SKM-1 treated with dmso at 0.1 percent for 144 hours (cell line): ENCODE measurements around the gene AP1B1.

Experiments
- DNase-seq: peaks from one replicate; lab custom pipeline; 2025; ENCODE audit not compliant: unreplicated experiment; lab: John Stamatoyannopoulos, UW

Gene AP1B1

DNA sequence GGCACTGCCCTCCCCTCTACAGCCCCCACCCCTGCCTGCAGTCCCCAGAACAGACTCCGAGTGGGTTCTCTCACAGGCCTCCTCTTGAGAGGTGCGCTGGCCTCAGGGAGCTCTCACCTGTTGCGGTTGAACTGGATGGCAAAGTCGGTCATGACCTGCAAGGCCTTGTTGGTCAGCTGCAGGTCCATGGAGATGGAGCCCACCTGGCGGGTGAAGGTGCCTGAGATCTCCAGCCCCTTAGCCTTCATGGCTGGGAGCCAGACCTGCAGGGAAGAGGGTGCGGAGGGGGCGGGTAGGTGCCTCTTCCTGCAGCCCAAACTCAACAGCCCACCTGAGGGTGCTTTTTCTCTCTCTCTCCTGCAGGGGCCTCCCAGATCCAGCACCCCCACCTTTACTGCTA, 54.2 kb downstream of the AP1B1 start:
- DNase-seq = no peak

DNA sequence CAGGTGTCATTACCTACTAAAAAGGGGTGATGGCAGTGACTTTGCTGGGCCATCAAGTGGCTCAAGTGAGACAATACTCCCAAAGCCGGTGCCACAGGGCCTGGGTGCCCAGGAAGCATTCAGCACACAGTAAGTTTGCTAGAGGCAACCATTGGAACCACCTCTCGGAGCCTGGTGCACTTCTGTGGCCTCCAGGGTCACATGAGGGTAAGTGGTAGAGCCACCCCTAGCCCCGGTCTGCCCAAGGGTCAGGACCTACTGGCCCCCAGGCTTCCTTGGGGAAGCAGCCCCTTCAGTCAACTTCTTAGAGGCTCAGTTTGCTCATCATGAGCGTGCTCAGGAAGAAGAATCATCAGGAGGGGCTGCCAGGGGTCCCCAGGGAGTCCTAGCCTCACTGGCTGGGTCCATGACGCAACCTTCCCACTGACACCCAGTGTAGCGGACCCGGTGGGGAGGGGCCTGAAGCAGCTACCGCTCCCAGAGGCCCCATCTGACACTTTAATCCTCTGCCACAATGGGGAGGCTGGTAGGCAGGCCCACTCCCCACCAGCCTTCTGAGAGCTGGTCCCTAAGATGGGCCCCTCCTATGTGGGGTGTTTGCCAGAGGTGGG, 55.4 kb downstream of the AP1B1 start:
- no peak for DNase-seq

DNA sequence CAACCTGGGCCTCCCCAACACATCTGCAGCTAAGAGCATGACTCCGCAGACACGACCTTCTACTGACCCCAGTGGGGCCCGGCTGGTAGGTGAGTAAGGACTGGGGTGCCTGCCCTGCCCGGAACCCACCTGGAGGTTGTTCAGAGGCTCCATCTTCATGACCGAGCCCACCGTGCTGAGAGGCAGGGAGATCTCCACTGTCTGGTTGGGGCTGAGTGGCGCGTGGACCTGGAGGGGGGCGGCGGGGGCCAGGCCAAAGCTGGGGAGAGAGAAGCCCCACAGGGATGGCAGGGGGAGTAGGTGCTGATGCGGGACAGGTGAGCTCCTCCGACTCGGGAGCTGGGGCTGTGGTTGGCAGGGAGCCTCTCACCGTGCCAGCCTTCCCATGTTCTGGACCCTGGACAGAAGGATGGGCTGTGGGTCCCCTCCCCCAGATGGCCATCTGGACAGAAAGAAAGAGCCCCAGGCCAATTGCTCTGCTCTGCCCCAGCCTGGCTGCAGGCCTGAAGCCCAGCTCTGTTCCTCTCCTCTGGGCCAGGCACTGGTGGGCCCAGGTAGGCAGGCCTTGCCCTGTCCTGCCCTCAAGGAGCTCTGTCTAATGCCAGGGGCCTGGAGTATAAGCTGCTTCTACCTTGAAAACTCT, 56.6 kb downstream of the AP1B1 start:
- no peak for DNase-seq

DNA sequence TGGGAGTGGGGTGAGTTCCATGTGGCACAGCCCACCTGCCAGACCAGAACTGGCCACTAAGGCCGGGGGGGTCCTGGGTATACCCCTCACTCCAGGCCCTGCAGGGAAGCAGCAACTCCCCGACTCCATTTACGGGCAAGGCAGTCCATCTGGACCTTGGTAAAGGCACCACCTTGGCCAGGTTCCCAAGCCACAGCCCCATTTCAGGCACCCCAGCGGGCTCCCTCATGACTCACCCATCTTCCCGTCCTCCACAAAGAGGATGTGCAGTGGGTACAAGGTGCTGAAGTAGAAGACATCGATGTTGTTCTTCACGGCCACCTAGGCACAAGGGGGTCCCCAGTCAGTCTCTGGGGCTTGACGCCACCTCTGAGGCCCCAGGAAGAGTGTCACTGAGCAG, 57.2 kb downstream of the AP1B1 start:
- no peak for DNase-seq

DNA sequence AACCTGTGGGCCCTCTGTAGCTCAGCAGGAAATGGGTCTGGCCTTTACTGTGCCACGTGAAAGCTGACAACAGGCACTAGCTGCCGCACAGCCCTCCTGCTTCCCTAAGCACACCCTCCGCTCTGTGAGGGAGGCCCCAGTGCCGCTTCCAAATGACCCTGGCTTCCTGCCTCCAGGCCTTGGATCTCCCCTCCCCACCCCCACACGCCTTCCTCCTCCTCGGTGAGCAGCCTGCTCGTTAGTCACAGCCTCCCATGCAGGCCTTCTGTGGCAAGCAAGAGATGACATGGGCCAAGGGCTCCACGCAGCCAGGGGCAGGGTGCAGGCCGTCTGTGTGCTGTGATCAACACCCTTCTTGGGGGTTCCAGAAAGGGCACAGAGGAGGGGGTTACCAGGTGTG, 57.6 kb downstream of the AP1B1 start:
- peak; percentile 100 for DNase-seq

DNA sequence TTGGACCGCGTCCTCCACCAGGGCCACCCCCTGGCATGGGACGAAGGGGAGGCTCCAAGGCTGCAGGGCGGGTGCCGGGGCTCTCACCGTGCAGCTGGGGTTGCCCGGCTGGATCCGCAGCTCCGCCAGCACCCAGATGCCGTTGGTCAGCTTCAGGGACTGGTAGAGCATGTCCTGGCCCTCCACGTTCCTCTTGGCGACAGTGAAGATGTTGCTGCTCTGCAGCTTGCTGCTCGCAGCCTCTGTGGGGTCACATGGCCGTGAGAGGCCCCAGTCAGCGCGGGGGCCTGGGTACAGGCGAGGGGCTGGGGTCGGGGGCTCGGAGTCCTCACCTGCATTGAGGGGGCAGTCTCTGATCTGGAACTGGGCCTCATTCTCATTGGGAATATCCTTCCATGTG, 58.1 kb downstream of the AP1B1 start:
- no peak for DNase-seq

DNA sequence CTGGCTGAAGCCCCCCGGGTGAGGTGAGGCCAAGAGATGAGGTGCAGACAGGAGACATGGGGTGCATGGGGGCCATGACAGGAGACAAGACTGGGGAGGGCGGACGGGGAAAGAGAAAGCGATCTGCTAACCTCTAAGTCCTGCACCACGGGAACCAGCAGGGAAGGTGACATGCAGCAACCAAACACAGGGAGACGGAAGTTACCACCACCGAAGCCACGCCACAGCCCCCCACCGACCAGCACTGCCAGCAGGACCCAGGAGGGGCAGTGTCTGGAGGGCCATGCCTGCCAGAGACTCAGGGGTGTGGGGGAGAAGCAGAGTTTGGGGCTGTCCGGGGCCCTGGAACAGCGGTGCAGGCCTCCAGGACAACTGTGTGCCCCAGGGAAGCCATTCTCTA, 58.8 kb downstream of the AP1B1 start:
- DNase-seq = no peak

DNA sequence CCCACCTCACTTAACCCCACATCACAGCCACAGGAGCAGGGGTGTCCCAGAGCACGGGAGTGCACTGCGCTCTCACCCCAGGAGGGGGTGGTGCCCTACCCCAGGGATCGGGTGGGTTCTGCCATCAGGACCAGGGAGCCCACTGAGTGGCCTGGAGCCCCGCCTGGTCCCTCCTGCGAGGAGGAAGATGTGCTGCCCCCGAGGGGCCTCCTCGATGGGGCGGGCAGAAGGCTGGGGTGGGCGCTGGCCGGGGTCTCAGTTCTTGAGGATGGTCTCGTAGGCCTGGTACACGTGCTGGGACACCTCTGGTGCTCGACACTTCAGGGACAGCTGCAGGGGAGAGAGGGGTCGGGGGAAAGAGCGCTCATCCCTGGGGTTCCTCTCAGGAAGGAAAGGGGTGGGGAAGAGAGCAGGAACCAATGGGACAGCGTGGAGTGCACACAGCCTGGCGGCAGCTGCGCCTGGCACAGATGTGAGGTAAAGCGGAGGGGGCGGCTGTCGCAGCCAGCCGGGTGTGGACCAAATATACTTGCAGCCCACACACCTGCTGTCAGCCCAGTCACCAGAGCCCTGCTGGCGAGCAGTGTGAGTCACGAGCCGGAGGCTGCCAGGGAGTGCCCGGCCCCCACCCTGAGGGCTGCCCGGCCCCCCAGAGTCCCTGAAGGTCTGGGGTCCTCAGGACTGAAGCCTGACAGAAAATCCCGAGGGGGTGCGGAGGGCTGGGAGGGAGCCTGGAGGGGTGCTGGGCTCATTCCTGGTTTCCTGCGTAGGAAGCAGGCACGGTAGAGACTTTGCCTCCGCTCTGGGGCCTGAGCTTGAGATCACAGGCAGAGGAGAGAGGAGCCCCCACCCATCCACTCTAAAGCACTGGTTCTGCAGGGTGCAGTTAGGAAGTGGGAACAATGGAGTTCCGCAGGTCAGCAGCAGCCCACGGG, 59.5 kb downstream of the AP1B1 start:
- no peak for DNase-seq

DNA sequence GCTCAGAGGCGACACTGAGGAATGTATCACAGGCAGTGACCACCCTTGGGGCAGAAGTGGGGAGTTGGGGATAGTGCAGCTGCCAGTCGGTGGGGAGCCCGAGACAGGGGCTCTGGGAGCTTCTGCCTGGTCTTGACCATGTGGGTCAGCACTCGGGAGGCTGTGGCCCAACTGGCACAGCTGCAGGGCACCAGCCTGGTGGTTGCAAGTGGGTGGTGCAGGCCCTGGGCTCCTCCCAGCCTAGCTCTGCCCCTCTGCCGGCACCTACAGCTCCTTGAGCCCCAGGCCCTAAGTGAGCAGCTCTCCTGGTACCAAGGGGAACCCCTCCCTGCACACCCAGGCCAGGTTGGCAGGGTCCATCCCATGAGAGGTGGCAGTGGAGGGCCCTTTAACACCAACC, 60.3 kb downstream of the AP1B1 start:
- no peak for DNase-seq

DNA sequence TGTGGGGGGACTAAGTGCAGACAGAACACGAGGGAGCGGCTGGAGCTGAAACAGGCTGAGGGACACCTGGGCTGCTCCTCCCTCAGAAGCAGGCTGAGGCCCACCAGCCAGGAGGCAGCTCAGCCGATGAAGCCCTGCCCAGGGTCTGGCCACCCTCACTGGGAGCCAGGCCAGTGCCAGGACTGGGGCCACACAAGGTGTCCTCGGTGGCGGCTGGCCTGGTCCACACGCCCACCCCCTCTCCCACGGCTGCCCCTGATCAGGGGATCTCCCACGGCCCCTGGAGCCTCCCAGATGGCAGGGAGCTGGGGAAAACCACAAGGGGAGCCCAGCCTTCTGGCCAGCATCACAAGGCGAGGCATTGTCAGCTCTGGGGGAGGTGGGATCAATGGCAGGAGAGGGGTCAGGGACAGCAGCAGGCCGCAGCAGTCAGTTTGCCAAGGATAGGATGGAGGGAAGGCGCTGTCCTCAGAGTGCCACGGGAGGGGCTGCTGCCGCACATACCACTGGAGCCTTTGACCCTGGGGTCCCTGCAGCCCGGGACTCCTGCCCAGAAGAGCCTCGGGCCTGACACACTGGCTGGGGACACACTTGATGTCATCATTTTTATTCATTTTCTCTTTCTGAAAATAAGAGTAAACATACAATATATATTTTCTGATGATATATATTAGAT, 61.1 kb downstream of the AP1B1 start:
- no peak for DNase-seq

DNA sequence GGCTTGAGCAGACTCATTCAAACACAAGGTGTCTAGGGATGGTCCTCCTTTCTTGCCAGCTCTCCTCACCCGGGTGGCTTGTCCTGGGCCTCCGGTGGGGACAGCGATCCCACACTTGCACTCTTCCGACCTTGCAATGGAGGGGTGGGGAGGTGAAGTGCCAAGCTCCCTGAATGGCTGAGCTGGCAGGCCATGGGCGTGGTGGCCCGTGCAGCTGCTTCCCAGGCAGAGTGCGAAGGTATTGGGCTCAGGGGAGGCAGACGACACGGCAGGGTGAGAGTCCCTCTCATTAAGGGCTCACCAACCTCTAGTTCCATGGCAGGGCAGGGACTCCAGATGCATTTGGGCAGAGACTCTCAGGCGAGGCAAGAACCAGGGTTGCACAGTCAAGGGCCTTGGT, 61.9 kb downstream of the AP1B1 start:
- no peak for DNase-seq

DNA sequence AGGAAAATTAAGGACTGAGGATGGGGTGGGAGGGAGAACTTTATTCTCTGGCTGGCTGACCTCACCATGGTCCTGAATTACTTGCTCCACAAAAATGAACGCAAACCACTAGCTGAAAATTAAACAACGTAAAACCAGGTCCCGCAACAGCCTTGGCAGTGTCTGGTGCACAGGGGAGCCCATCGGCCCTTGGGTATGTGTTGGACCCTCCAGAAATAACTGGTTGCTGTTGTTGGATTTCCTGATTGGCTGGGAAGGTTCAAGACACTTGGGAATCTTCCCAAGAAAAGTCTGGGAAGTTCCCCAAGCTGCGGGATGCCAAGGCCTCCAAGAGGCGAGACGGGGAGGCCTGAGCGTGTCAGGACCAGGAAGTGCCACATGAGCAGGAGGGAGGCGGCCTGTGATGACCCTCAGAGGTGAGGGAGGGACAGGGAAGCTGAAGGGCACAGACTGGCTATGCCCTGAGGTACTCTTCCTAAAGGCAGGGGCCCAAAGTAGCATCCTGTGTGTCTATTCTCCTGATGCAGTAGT, 62.5 kb downstream of the AP1B1 start:
- DNase-seq = no peak

DNA sequence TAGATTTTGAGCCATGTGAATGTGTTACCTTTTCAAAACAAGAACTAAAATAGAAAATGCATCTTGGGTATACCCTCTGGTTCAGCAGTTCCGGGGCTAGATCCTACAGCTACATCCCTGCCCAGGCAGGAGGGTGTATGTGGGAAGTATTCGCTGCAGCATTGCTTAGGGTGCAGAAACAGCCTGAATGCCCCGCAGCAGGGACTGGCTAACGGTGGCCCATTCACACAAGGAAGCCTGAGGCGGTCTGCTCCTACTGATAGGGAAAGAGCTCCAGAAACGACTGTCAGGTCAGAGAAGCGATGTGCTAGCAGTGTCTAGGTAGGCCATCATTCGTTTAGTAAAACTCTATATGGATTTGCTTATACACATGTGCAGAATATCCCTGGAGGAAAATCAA, 63.0 kb downstream of the AP1B1 start:
- DNase-seq = no peak

DNA sequence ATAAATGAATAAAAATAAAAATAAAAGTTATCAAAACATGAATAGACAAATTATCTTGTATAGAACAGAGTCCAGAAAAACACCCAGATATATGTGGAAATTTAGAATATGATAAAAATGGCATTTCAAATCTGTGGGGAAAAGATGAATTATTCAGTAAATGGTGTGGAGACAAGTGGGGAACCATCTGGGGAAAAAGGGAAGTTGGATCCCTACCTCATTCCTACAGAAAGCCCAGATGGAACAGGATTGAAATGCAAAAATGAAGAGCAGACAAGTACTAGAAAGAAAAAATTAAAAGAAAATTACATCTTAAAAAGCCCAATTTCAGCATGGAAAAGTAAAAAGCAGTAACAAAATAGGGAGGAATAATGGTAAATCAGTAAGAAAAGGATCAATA, 64.7 kb downstream of the AP1B1 start:
- no peak for DNase-seq

DNA sequence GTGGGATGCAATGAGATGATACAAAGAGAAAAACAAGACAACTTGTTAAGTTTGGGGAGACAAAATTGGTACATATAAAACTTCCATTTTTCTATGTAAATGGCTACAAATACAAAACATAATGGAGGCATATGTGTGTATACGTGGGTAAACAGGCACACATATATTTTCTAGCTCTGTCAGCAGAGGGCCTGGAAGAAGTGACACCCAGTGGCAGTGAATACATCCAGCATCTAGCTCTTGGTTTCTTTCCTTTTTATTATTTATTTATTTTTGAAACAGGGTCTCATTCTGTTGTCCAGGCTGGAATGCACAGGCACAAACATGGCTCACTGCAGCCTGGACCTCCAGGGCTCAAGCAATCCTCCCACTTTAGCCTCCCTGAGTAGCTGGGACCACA, 67.8 kb downstream of the AP1B1 start:
- DNase-seq = no peak

DNA sequence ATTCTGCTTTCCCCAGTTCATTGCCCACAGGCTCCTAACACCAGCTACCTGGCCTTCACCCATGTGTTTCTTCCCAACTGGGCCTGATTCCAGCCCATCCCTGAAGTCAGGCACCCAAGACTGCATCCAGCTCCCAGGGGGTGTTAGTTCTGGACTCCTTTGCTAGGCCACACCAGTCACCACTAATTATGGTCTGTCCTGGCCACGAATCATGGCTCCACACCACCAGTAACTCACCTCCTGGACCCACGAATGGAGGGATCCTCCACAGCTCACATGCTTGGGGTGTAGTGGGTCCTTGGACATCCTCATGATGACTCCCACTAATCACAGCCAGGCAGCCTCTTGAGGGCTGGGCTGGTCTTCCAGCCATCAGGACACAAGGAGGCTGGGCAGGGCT, 69.3 kb downstream of the AP1B1 start:
- DNase-seq = no peak

DNA sequence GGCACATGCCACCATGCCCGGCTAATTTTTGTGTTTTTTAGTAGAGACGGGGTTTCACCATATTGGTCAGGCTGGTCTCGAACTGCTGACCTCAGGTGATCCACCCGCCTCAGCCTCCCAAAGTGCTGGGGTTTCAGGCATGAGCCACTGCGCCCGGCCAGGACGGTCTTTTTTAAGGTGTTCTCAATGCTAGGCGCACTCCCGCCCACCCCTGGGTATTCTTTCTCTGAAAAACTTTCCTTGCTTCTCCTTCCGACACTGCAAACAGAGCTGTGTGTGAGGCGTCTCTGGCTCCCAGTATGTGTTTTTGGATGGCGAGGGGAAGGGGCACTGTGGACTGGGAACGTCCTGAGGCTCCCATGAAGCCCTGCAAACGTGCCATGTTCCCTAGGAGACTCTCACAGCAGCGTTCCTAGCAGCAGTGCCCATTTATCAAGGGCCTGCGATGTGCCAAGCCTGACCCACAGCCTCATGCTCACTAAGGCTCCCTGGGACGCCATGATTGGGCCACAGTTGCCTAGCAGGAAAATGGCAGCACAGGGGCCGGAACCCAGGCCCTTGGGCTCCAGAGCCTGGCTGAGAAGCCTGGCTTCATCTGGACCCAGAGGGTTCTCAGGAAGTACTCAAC, 70.4 kb downstream of the AP1B1 start:
- no peak for DNase-seq

DNA sequence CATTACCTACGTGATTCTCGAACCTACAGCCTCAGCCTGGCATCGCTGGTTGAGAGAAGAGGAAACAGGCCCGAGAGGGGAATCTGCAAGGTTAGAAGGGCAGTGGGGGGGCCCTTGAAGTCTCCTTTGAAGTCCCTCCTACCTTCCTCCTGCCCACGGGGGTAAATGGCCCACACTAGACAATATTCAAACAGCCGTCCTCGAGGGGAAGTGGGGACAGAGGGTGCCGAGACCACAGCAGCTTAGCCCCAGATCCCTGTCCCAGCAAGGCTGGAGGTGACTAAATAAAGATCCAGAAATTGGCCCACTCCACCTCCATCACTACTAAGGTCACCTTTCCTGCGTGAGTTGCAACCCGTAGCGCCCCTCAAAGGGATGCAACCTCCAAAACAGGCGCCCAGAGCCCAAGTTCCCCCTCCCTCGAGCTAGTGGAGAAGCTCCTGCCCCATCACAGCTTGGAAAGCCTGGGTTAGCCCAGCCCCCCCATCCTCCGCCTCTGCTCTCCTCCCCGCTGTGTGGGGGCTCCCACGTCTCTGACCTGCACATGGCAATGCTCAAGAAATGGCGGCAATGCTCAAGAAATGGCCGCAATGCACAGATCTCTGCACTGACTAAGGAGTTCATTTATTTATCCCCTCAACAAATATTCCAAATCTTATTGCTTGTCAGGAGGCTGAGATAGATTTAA, 72.1 kb downstream of the AP1B1 start:
- no peak for DNase-seq

DNA sequence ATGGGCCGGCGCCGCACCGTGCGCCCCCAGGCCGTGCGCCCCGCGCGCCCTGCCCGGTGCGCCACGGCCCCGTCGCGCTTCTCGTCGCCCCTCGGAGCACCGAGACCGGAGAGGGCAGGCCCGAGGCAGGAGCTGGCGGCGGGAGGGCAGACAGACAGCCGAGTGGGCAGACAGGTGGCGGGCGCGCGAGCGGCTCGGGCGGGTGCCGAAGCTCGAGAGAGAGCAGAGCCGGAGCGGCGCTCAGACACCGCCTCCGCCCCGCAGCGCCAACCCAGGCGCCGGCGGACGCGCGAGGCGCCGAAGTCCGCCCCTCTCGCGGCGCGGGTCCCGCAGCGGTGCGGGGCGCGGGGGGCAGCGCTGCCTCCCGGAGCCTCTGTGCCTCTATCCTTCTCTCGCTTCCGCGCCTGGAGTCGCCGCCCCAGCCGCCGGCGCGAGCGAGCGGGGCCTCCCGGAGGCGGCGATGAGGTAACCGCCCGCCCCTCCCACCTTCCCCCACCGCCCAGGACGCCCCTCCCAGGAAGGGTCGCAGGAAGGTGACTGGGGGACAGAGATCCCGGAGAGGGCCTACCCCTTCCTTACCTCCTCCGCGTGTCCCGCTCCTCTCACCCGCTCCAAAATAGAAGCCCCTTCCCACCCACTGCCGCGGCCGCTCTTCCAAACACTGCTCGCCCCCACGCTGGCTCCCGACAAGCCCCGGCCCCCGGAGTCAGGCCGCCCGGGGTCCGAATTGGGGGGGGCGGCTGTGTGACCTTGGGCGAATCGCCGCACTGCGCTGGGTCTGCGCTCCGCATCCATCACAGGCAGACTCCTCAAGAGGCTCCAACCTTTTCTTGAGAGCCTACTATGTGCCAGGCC, 72.9 kb downstream of the AP1B1 start, which contains the start of gene RASL10A:
TSS of gene RASL10A (minus strand) at position 412 of the 855 bp plus-strand sequence. CDS start 451 bp downstream, outside the sequence.
- DNase-seq = no peak
